Uterus (tissue), 2 donors: ENCODE measurements around the gene XXYLT1.

Source experiments
- POLR2A ChIP-seq, 2 donors: fragments of 450-650 bp; IDR thresholded peaks; one replicate each; pipeline ENCODE4 v1.6.1; 2016; ENCODE audit warnings: antibody characterized with exemption in 2 of 2, mild to moderate bottlenecking in 1 of 2, moderate library complexity in 1 of 2
- TF ChIP-seq, protein P1 (sequence below), 4 experiments: fragments of 200-600 bp in 2 of 4; fragments of 450-650 bp in 2 of 4; sonication (generic) in 2 of 4; IDR thresholded peaks; one replicate each; pipeline ENCODE4 v1.5.1; 2016 to 2019; ENCODE audit warnings: antibody characterized with exemption in 4 of 4, mild to moderate bottlenecking in 2 of 4, moderate library complexity in 1 of 4

DNA sequence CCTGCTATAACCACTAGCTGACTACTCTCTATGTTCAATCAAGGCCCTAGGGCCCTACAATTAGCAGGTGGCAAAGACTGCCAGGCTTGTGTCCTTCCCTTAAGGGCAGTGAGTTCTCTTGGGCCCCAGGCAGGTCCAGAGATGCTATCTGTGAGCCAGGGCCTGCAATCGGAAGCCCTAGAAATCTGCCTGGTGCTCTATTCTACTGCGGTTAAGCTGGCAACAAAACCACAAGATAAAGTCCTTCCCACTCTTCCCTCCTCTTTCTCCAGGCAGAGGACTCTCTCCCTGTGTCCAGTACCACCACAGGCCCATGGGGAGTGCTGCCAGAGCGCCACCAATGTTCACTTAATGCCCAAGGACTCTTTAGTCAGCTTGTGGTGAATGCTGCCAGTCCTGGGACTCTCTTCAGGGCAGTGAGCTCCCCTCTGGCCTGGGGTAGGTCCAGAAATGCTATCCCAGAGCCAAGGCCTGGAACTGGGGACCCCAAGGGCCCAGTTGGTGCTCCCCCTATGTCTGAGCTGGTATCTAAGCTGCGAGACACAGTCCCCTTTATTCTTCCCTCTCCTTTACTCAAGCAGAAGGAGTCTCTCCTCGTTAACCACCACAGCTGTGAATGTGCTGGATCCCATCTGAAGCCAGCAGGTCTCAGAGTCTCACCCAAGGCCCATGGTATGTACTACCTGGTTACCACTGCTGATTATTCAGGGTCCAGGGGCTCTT, 34.7 kb downstream of the XXYLT1 start:
- TF ChIP-seq, protein P1, sequence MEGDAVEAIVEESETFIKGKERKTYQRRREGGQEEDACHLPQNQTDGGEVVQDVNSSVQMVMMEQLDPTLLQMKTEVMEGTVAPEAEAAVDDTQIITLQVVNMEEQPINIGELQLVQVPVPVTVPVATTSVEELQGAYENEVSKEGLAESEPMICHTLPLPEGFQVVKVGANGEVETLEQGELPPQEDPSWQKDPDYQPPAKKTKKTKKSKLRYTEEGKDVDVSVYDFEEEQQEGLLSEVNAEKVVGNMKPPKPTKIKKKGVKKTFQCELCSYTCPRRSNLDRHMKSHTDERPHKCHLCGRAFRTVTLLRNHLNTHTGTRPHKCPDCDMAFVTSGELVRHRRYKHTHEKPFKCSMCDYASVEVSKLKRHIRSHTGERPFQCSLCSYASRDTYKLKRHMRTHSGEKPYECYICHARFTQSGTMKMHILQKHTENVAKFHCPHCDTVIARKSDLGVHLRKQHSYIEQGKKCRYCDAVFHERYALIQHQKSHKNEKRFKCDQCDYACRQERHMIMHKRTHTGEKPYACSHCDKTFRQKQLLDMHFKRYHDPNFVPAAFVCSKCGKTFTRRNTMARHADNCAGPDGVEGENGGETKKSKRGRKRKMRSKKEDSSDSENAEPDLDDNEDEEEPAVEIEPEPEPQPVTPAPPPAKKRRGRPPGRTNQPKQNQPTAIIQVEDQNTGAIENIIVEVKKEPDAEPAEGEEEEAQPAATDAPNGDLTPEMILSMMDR (IDR thresholded peaks at IDR 0.05) = no peak
- no peak for TF ChIP-seq POLR2A (IDR thresholded peaks at IDR 0.05)
